Astrocyte of the spinal cord (primary cell): ENCODE results near the gene NPL.

ENCODE experiments used
- DNase-seq: peaks from one replicate; pipeline ENCODE4 v3.0.0; 2011; ENCODE audit warnings: low read depth, low spot score
- H3K4me3 ChIP-seq: 2 replicates; pipeline ENCODE4 v1.5.1; 2011; ENCODE audit warnings: low read depth, mild to moderate bottlenecking, low read length, moderate library complexity
- in situ Hi-C: cut with HindIII; loops from 2 replicates; pipeline ENCODE4 v1.10.0; 2017; ENCODE audit warnings: low sequenced_read_pairs
- TF ChIP-seq, protein P1 (sequence below): IDR thresholded peaks from 2 replicates; pipeline ENCODE4 v1.5.1; 2012; ENCODE audit warnings: low read depth, mild to moderate bottlenecking, low read length, inconsistent platforms

The NPL gene

DNA sequence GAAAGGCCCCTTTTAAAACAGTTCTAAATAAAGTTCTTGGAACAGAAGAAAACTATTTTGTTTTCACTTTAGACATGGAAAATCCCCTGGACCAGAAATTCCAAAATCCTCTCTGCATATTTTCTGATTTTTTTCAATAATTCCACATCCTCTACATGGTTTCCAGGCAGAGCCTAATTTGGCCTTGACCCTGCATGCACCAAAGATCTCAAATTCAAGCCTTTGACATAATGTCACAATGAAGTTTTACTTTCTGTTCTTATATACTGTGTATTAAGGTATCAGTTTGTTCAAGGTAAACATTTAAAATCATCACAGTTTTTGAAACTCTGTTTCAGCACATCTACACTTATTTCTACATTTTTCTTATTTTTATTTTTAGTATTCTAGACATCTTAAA is 12.2 kb upstream of the NPL start:
- TF ChIP-seq, protein P1, sequence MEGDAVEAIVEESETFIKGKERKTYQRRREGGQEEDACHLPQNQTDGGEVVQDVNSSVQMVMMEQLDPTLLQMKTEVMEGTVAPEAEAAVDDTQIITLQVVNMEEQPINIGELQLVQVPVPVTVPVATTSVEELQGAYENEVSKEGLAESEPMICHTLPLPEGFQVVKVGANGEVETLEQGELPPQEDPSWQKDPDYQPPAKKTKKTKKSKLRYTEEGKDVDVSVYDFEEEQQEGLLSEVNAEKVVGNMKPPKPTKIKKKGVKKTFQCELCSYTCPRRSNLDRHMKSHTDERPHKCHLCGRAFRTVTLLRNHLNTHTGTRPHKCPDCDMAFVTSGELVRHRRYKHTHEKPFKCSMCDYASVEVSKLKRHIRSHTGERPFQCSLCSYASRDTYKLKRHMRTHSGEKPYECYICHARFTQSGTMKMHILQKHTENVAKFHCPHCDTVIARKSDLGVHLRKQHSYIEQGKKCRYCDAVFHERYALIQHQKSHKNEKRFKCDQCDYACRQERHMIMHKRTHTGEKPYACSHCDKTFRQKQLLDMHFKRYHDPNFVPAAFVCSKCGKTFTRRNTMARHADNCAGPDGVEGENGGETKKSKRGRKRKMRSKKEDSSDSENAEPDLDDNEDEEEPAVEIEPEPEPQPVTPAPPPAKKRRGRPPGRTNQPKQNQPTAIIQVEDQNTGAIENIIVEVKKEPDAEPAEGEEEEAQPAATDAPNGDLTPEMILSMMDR, result no peak
- H3K4me3 ChIP-seq, result no peak overlapping the region
- in situ Hi-C loops, result no loop called here
- DNase-seq, result no peak

DNA sequence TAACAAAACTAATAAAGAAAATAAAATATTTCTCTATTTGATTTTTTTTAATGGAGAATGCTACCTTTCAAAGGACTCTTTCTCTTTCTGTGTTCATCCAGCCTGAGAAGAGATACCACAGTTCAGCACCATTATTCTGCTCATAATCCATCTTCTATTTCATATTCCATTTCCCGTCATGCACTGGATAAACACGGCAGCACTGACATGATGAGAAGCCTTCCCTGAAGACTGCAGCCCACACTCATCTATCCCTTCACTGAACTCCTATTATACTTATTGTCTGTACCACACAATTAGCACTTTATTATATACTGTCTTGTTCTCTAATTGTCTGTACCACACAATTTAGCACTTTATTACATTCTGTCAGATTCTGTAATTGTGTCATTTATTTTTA is 10.7 kb upstream of the NPL start:
- no peak for DNase-seq
- H3K4me3 ChIP-seq, result no peak overlapping the region
- TF ChIP-seq, protein P1, result no peak
- in situ Hi-C loops, result no loop called here

DNA sequence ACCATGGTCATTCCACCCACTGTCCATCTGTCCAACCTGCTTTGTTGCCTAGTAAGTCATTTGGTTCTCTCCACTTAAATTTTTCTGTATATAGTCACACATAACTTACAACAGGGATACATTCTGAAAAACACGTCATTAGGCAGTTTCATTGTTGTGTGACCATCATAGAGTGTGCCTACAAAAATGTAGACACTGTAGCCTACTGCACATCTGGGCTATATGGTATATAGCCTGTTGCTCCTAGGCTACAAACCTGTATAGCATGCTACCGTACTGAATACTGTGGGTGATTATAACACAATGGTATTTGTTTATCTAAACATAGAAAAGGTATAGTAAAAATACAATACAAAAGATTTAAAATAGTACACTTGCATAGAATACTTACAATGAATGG is 10.0 kb upstream of the NPL start:
- no peak overlapping the region for H3K4me3 ChIP-seq
- TF ChIP-seq, protein P1, result no peak
- DNase-seq, result no peak
- in situ Hi-C loops, result no loop called here

DNA sequence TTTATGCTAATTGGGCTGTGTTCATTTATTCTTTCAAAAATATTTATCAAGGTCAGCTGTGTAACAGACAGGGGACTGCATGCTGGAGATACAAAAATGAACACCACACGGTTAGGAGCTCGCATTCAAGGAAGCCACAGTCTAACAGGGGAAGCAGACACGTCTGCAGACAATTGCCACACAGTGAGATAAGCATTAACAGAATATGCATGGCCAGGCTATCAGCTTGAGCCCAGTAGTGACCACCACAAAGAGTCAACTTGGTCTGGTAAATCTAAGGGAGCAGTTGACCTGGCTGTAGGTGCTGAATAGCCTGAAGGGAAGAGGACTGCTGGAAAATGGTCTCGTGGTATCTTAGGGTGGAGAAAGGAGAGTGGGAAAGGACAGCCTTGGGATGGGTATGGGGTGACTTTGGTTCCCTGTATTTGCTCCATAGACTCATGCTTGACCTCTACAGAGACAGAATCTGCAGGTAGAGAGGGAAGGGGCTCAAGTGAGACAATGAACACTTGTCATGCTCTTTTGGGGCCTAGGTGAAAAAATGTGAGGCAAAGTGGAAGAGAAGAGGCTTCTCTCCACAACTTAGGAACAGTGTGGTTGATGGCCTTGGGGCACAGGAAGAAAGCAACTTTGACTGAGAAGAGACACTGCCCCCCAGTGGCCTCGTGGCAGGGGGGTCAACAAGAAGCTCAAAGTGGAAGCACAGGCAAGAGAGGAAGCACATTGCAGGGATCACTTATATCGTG is 7.6 kb upstream of the NPL start:
- in situ Hi-C loops, result loop anchor here (10.0 kb wide), 1 partner anchor 187 kb away; no protein-coding TSS in a partner anchor
- H3K4me3 ChIP-seq, result no peak overlapping the region
- peak; percentile 64 for DNase-seq
- TF ChIP-seq, protein P1, result peak; percentile 82

DNA sequence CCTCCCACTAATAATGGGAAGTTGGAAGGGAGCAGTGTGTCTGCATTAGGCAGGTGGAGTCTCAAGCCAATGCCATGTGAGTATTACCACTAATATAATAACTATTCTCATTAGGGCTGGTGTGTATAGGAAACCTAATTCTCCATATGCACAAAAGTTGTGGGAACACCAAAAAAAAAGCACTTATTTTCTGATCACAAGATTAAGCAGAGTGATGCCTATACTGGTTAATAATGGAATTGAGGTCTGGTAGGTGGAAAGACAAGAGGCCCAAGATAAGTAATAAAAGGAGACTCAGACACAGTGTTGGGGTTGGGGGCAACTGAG is 7.0 kb upstream of the NPL start:
- DNase-seq, result no peak
- in situ Hi-C loops, result loop anchor here (10.0 kb wide), 1 partner anchor 188 kb away; no protein-coding TSS in a partner anchor
- TF ChIP-seq, protein P1, result no peak
- H3K4me3 ChIP-seq, result no peak overlapping the region

DNA sequence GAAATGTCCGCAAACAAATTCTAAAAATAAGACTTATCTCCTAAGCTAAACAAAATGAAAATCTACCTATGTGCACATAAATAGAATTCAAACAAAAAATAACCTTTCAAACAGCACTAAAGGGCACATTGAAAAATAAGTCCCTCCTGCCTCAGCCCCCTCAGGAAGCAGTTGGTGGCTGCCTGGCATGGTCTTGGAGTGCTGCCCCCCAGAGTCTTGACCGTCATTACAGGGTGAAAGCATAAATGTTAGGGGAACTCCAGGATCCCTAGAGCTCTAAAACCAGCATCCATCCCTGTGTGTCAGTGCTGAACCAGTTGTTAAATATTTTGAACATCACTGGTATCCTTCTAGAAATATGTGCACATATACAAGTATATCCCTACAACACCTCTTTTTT is 6.5 kb upstream of the NPL start:
- no peak for DNase-seq
- no peak overlapping the region for H3K4me3 ChIP-seq
- in situ Hi-C loops, result loop anchor here (10.0 kb wide), 1 partner anchor 188 kb away; no protein-coding TSS in a partner anchor
- TF ChIP-seq, protein P1, result no peak
